HG02798 (cell line): ENCODE data around the gene PLA2G5.

ENCODE experiments used
- ATAC-seq: cut with Tn5 transposase; IDR thresholded peaks from one replicate; pipeline ENCODE4 v1.9.1; 2021; ENCODE audit warnings: mild to moderate bottlenecking; ENCODE audit not compliant: unreplicated experiment, poor library complexity

Gene PLA2G5

DNA sequence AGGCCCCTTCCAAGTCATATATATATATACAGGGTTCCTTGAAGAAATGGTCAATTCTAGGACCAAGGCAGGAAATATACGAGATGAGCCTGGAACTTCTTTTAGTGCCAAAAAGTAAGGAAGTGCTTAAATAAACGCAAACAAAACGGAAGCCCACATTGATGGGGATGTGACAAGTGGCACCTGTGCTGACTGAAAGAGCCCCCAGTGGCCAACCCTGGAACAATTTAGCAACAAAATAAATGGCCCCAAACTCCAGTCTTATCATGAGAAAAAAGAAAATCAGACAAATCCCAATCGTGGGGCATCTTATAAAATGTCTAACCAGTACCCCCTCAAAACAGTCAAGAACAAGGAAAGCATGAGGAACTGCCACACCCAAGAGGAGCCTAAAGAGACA, 17.7 kb downstream of the PLA2G5 start:
- no peak for ATAC-seq

GRCh38 chr1:20089328-20090077, 19.5 kb downstream of the PLA2G5 start:
- ATAC-seq, result no peak

- ATAC-seq, result no peak
Measured at GRCh38 chr1:20090119-20090518, 20.1 kb downstream of the PLA2G5 start.

DNA sequence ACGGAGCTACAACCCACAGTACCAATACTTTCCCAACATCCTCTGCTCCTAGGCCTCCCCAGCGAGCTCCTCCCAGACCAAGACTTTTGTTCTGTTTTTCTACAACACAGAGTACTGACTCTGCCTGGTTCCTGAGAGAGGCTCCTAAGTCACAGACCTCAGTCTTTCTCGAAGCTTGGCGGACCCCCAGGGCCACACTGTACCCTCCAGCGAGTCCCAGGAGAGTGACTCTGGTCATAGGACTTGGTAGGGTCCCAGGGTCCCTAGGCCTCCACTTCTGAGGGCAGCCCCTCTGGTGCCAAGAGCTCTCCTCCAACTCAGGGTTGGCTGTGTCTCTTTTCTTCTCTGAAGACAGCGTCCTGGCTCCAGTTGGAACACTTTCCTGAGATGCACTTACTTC, 20.6 kb downstream of the PLA2G5 start:
- no peak for ATAC-seq

DNA sequence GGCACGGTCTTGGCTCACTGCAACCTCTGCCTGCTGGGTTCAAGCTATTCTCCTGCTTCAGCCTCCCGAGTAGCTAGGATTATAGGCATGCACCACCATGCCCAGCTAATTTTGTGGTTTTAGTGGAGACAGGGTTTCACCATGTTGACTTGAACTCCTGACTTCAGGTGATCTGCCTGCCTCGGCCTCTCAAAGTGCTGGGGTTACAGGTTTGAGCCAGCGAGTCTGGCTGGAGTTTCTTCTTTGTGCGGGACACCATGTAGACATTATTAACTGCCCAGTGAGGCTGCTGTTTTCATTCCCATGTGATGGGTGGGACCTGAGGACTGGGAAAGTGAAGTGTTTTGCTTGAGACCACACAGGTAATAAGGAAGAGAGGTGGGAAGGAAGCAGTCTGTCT, 23.3 kb downstream of the PLA2G5 start:
- ATAC-seq, result no peak

DNA sequence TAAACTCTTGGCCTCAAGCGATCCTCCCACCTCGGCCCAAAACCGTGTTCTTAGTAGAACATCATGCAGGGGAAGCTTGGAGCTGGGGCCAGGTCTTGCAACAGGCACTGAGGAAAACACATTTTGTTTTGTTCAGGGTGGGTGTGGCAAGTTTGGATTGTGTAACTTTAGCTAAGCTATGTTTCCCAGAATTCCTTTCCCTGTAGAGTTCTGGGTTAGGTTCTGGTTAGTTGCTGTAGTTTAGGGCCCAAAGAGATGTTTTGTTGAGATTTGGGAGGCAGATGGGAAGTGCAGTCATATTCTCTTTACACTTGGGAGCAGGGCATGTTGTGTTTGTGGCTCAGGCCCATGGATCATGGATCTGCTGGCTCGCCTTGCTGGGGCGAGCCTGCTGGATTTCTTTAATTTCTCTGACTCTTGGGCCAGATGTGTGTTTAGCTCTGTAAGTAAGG, 24.0 kb downstream of the PLA2G5 start:
- no peak for ATAC-seq

DNA sequence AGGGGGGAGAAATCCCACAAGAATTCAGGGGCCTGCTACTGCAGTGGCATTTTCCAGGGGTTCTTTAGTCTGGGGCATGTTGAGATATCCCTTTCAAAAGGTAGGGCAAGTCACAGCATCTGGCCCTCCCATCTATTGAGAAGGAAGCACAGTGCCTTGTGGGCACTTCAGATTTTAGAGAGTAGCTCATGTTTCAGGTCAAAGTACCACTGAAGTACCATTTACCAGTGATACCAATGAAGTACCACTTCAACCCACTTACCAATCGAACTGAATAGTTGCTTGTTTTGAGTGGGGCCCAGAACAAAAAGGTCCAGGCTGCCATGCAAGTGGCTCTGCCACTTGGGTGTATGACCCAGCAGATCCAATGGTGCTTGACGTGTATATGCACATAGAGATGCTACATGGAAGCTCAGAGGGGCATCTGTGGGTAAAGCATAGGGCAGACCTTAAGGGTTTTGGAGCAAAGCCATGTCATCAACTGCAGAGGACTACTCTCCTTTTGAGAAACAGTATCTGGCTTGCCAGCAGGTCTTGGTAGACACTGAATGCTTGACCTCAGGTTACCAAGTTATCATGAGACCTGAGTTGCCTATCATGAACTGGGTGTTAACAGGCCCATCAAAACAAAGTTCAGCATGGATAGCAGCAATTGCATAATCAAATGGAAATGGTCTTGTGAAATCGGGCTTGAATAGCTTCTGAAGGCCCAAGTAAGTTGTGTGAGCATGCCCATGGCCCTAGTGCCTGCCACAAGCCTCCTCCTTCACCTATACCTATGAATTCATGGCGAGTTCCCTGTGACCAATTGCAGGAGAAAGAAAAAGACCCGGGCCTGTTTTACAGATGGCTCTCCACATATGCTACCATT, 25.8 kb downstream of the PLA2G5 start:
- no peak for ATAC-seq

DNA sequence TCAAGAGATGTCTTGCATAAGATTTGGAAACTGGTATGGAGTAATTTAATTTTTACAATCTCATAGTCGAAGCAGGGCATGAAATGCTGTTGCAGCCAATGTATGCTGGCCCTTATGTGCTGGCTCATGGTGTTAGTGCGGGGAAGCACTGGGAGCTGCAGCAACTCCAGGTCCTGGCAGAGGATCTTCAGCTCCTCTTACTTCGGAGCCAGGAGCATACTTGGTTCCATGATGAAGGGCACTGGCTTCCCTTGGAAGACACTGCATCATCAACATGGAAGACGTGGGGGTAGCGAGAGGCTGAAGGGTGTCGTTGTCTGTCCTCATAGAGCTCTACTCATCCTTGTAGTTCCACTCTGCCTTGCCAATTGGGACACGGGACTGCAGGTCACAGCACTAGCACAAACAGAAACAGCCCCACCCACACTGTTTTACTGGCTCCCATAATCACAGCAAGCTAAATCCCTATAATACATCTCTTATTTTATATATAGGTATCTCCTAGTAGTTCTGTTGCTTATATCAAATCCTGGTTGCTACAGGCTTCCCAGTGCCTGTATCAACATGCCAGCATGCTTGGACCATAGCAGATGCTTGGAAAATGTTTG, 26.9 kb downstream of the PLA2G5 start:
- no peak for ATAC-seq

DNA sequence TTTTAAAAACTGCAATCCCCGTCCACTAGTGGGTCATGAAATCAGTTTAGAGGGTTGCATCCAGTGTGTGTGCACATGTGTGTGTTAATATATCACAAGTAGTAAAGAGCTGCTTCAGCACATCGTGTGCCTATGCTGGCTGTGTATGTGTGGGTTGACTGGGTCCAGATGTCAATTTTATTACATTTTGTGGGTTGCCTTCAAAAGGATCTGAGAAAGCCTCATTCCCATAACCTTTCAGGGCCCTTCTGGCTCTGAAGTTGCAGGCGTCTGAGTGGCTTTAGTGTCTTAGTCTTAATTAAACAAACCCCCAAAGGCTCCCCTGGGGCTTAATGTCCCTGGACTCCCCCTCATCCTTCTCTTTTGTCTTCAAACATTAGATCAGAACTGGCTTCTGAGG, 29.5 kb downstream of the PLA2G5 start:
- ATAC-seq, result no peak

- no peak for ATAC-seq
Measured at GRCh38 chr1:20100632-20101355, 30.8 kb downstream of the PLA2G5 start.

GRCh38 chr1:20102875-20103274, 32.9 kb downstream of the PLA2G5 start:
- no peak for ATAC-seq

GRCh38 chr1:20105856-20106255, 35.9 kb downstream of the PLA2G5 start:
- no peak for ATAC-seq

DNA sequence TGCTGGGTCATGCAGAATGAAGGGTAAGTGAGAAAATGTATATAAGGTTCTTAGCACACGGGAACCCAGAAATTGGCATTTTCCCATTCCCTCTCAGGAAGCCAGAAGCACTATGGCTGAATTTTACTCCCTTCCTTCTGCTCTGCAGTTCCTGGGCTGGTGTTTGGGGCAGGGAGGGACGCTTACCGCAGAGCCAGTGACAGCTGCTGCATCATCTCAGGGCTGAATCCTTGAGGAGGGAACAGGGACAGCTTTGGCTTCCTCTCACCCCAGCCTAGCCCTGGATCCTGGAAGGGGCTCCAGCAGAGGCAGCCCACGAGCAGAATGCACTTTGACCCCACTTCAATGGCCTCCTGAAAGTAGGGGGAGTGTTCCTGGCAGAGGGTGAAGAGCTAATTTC, 37.4 kb downstream of the PLA2G5 start:
- ATAC-seq, result no peak

- no peak for ATAC-seq
Measured at GRCh38 chr1:20107796-20108195, 37.8 kb downstream of the PLA2G5 start.

GRCh38 chr1:20108366-20109123, 38.6 kb downstream of the PLA2G5 start:
- ATAC-seq, result no peak

DNA sequence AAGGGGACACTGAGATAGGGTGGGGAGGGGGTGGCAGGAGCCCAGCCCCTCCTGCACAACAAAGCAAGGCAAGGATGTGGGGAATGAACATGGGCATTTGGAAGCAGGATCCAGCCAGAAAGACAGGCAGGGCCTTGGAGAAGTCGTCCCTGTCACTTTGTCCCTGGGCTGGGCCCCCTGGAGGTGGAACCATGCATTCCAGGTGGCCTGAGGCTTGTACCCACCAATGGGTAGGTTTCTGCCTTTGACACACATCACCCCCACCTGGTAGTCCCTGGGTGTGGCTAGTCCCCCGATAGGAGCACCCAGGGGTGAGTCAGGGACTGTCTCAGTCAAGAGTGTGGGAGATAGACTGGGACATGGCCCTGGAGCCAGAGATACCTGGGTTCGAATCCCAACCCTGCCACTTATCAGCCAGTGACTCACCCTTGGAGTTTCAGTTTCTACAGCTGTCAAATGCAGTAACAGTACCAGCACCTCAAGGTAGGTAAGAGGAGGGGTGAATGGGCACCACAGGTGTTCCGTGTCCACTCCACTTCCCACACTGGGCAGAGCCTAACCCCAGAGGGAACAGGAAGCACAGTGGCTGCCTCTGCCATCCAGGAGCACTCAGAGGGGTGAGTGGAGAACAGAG, 39.3 kb downstream of the PLA2G5 start:
- ATAC-seq, result no peak

GRCh38 chr1:20110679-20111078, 40.7 kb downstream of the PLA2G5 start:
- no peak for ATAC-seq

DNA sequence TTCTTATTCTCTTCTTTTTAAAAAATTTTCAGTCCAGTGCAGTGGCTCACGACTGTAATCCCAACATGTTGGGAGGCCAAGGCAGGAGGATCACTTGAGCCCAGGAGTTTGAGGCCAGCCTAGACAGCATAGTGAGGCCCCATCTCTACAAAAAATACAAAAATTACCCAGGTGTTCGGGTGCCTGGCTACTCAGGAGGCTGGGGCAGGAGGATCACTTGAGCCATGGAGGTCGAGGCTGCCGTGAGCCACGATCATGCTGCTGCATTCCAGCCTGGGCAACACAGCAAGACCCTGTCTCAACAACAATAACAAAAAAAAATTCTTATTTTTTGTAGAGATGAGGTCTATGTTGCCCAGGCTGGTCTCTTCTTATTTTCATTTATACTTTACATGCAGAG, 41.5 kb downstream of the PLA2G5 start:
- ATAC-seq, result no peak

GRCh38 chr1:20112279-20113000, 42.4 kb downstream of the PLA2G5 start:
- ATAC-seq, result no peak
